Astrocyte of the cerebellum (primary cell): Measurements from ENCODE around the gene SMARCA5.

Experiments
- DNase-seq: peaks from one replicate; pipeline ENCODE4 v3.0.0-alpha.2; 2011; ENCODE audit warnings: low read depth
- H3K4me3 ChIP-seq: 2 replicates; pipeline ENCODE4 v1.5.1; 2011; ENCODE audit warnings: mild to moderate bottlenecking, low read depth, low read length, moderate library complexity
- CTCF ChIP-seq: IDR thresholded peaks from 2 replicates; pipeline ENCODE4 v1.5.1; 2012; ENCODE audit warnings: low read length, low read depth, moderate library complexity, mild to moderate bottlenecking; ENCODE audit errors: missing control alignments
- in situ Hi-C: cut with HindIII; loops from 2 replicates; pipeline ENCODE4 v1.10.0; 2017; ENCODE audit warnings: low sequenced_read_pairs

Gene SMARCA5

GRCh38 chr4:143581331-143581946 lies 67.9 kb downstream of the SMARCA5 start:
- DNase-seq = no peak
- H3K4me3 ChIP-seq = no peak overlapping the region
- in situ Hi-C loops = no loop called here
- no peak for TF ChIP-seq CTCF

GRCh38 chr4:143585548-143585947 lies 72.0 kb downstream of the SMARCA5 start:
- H3K4me3 ChIP-seq = no peak overlapping the region
- DNase-seq = no peak
- in situ Hi-C loops = no loop called here
- no peak for TF ChIP-seq CTCF

DNA sequence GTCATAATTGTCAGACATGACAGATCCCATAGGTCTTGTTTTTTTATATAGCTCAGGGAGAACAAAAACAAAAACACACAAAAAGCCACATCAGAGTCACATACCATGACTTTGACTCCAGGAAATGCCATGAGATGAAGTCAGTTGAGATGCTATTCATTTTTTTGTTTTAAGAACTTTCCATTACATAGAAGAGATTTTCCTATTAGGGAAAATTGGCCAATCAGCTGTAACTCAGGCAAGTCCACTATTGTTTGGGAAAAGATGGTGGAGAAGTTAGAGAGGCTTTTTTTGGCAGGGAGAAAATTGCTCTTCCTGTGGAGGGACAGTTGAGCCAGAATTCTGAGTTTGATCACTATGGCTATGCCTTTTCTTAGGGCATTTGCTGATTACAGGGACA lies 72.6 kb downstream of the SMARCA5 start:
- H3K4me3 ChIP-seq = no peak overlapping the region
- in situ Hi-C loops = no loop called here
- peak; percentile 11 for DNase-seq
- TF ChIP-seq CTCF = no peak

DNA sequence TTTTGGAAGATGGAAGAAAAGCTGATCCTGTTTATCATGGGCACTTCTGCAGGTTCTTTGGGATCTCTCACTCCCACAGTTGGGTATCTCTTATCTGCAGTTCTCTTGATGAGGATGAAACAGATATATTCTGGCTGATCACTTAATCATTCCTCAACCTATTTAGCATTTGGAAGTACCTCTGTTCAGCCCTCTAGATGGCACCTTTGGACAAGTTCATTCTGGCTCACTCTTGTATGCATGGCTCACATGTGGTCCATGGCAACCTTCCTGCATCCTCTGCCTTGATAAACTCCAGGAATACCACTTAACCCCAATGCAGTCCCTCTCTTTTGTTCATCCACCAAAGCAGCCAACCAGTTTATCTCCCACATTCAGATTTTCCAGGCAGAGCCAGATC lies 74.2 kb downstream of the SMARCA5 start:
- DNase-seq = peak; percentile 1
- in situ Hi-C loops = no loop called here
- peak; percentile 21 for TF ChIP-seq CTCF
- no peak overlapping the region for H3K4me3 ChIP-seq

- in situ Hi-C loops = no loop called here
- no peak for TF ChIP-seq CTCF
- DNase-seq = no peak
- H3K4me3 ChIP-seq = no peak overlapping the region
Measured at GRCh38 chr4:143597276-143597675, 83.8 kb downstream of the SMARCA5 start.

- in situ Hi-C loops = no loop called here
- DNase-seq = no peak
- no peak for TF ChIP-seq CTCF
- H3K4me3 ChIP-seq = no peak overlapping the region
Measured at GRCh38 chr4:143598816-143599215, 85.3 kb downstream of the SMARCA5 start.

DNA sequence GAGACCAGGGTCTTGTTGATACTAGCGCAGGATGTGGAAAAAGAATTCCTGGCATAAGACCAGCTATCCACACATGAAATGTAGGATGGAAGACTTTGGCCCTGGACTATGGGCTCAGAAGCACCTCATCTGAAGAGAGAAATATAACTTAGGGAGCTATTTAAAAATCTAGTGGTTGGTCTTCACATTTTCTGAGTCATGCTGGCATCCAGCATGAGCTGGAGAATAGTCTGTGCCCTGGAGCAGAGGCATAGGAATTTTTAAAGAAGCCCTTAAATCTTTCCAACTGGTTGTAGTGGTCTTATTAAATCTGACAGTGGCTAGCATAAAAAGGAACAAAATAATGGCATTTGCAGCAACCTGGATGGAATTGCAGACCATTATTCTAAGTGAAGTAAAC lies 86.3 kb downstream of the SMARCA5 start:
- no peak for TF ChIP-seq CTCF
- in situ Hi-C loops = no loop called here
- DNase-seq = no peak
- H3K4me3 ChIP-seq = no peak overlapping the region
